Brain microvascular endothelial cell (primary cell): ENCODE data around the gene PLK1.
"Not testable (repeated sequence)": the region's sequence is repeated elsewhere in the genome, so short reads cannot be mapped to it uniquely, and the experiment has no call there.

ENCODE experiments used
- DNase-seq: peaks from one replicate; pipeline ENCODE4 v3.0.0-alpha.2; 2020
- H3K27ac ChIP-seq: fragments of 250-450 bp; sonication (Bioruptor Pico); 2 replicates; pipeline ENCODE4 v1.5.1; 2020; ENCODE audit warnings: mild to moderate bottlenecking, moderate library complexity
- H3K27me3 ChIP-seq: fragments of 250-450 bp; sonication (Bioruptor Pico); replicated peaks from 2 replicates; pipeline ENCODE4 v1.5.1; 2020; ENCODE audit warnings: mild to moderate bottlenecking
- H3K36me3 ChIP-seq: fragments of 250-450 bp; sonication (Bioruptor Pico); replicated peaks from 2 replicates; pipeline ENCODE4 v1.5.1; 2020; ENCODE audit warnings: mild to moderate bottlenecking
- H3K4me3 ChIP-seq: 2 replicates; pipeline ENCODE4 v1.5.1; 2011; ENCODE audit warnings: low read depth, mild to moderate bottlenecking, control low read depth, low read length, moderate library complexity
- in situ Hi-C: cut with HindIII; loops from 2 replicates; pipeline ENCODE4 v1.10.0; 2017; ENCODE audit warnings: low sequenced_read_pairs, low pct_ligation_motif_present
- TF ChIP-seq, protein P1 (sequence below): IDR thresholded peaks from 2 replicates; pipeline ENCODE4 v1.5.1; 2011; ENCODE audit warnings: low read depth, mild to moderate bottlenecking, moderate library complexity, low read length, control low read depth, inconsistent platforms; ENCODE audit errors: missing control alignments

PLK1 gene

DNA sequence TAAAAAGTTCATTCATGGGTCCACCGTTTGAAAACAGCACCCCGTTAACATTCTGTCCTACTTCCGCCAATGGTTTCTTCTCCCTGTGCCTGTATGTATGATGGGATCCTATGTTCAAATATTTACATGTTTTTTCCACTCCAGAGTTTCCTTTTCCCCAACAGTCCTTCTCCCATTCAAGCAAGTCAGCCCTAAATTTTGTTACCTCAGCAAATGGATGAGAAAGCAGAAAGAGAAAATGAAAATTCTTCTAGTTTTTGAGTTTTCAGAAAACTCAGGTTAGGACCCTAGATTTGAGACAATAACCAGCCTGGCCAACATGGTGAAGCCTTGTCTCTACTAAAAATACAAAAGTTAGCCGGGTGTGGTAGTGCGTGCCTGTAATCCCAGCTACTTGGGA, 37.8 kb downstream of the PLK1 start:
- Histone ChIP-seq H3K27ac (no peak overlapping the region), H3K4me3 (no peak overlapping the region), H3K36me3 (no peaks in the 10 kb centered on the region), H3K27me3 (peaks cover 11% of the 10 kb centered on the region)
- in situ Hi-C loops: no loop called here
- TF ChIP-seq, protein P1, sequence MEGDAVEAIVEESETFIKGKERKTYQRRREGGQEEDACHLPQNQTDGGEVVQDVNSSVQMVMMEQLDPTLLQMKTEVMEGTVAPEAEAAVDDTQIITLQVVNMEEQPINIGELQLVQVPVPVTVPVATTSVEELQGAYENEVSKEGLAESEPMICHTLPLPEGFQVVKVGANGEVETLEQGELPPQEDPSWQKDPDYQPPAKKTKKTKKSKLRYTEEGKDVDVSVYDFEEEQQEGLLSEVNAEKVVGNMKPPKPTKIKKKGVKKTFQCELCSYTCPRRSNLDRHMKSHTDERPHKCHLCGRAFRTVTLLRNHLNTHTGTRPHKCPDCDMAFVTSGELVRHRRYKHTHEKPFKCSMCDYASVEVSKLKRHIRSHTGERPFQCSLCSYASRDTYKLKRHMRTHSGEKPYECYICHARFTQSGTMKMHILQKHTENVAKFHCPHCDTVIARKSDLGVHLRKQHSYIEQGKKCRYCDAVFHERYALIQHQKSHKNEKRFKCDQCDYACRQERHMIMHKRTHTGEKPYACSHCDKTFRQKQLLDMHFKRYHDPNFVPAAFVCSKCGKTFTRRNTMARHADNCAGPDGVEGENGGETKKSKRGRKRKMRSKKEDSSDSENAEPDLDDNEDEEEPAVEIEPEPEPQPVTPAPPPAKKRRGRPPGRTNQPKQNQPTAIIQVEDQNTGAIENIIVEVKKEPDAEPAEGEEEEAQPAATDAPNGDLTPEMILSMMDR: no peak
- no peak for DNase-seq

DNA sequence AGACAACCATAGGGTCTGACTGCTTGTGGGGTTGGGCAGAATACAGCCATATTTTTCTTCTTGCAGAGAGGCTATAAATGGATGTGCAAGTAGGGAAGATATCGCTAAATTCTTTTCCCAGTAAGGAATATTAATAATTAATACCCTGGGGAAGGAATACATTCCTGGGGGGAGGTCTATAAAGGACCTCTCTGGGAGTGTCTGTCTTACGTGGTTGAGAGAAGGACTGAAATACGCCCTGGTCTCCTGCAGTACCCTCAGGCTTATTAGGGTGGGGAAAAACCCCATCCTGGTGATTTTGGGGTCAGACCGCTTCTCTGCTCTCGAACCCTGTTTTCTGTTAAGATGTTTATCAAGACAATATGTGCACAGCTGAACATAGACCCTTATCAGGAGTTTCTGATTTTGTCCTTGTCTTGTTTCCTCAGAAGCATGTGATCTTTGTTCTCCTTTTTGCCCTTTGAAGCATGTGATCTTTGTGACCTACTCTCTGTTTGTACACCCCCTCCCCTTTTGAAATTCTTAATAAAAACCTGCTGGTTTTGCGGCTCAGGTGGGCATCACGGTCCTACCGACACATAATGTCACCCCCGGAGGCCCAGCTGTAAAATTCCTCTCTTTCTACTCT, 44.0 kb downstream of the PLK1 start:
- H3K36me3 ChIP-seq, H3K4me3 ChIP-seq, in situ Hi-C loops, H3K27me3 ChIP-seq, DNase-seq, H3K27ac ChIP-seq: not testable (repeated sequence)

DNA sequence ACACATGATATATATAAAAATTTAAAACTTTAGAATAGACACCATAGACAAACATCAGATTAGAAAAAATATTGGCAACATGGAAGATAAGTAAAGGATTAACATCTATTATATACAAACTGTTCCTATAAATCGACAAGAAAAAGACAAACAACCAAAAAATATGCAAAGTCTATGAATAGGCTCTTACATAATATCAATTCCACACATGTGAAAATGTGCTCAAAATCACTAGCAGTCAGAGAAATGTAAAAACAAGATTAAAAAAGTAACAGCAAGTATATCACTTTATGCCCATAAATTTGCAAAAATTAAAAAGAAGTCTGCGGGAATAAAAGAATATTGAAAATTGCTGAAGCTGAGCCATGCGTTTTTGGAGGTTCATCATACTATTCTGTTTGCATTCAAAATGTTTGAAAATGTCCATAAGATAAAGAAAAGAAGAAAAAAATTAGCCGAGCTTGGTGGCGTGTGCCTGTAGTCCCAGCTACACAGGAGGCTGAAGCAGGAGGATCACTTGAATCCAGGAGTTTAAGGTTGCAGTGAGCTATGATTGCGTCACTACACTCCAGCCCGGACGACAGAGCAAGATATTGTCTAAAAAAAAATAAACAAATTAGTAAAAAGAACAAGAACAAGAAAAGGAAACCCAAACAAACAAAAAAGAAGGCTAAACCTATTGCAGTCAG, 45.6 kb downstream of the PLK1 start:
- in situ Hi-C loops: no loop called here
- no peak for DNase-seq
- Histone ChIP-seq H3K4me3 (no peak overlapping the region), H3K27ac (no peak overlapping the region), H3K27me3 (no peaks in the 10 kb centered on the region), H3K36me3 (no peaks in the 10 kb centered on the region)
- TF ChIP-seq, protein P1: no peak

DNA sequence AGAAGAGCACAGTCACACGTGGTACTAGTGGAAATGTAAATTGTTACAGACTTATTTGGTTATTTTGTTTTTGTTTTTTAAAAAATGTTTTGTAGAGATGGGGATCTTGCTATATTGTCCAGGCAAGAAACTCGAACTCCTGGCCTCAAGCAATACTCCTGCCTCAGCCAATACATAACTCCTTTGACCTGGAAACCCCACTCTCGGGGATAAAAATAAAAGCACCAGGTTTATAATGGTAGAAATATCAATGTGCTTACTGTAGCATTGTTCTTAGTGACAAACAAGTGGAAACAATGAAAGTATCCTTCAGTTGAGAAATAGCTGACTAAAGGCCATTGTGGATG, 46.1 kb downstream of the PLK1 start:
- H3K27ac ChIP-seq: no peak overlapping the region
- no peak overlapping the region for H3K4me3 ChIP-seq
- no peaks in the 10 kb centered on the region for H3K27me3 ChIP-seq
- TF ChIP-seq, protein P1: no peak
- H3K36me3 ChIP-seq: no peaks in the 10 kb centered on the region
- in situ Hi-C loops: no loop called here
- DNase-seq: no peak

DNA sequence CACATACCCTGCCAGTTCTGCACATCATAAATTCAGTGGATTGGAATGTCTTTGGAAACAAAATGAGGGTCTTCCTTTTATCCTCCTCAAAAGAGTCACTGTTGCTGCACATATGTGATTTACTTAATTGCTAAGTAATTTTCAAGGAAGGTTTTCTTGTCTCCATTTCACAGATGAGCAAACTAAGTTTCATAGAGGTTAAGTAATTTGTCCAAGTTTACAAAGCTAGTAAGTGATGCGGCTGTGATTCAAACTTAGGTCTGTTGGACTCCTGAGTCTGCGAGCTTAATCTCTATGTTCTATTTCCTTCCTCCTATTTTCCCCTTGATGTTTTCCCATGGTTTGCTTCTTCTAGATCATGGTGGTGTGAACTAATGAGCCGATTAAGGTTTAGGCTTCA, 48.0 kb downstream of the PLK1 start:
- DNase-seq: no peak
- H3K27ac ChIP-seq: no peak overlapping the region
- H3K36me3 ChIP-seq: no peaks in the 10 kb centered on the region
- no peak overlapping the region for H3K4me3 ChIP-seq
- H3K27me3 ChIP-seq: no peaks in the 10 kb centered on the region
- in situ Hi-C loops: no loop called here
- TF ChIP-seq, protein P1: no peak

DNA sequence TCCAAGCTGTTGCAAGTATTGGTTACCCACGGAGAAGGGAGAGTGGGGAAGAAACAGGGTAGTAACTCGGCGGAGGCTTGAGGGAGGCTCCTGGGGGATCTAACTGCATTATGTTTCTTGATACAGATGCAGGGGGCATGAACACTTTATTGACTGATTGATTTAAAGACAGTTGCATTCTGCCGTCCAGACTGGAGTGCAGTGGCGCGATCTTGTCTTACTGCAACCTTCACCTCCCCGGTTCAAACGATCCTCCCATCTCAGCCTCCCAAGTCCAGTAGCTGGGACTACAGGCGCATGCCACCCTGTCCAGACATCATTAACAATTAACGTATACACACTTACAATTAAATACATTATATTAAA, 49.4 kb downstream of the PLK1 start:
- H3K27ac ChIP-seq: no peak overlapping the region
- in situ Hi-C loops: no loop called here
- TF ChIP-seq, protein P1: no peak
- DNase-seq: no peak
- no peaks in the 10 kb centered on the region for H3K27me3 ChIP-seq
- H3K36me3 ChIP-seq: no peaks in the 10 kb centered on the region
- H3K4me3 ChIP-seq: no peak overlapping the region
